B cell (primary cell): ENCODE measurements around the gene COMT. TPM values are rescaled to one million over a fixed set of nuclear protein-coding genes. Genes with fewer than 3 reads are reported as not detected.

ENCODE experiments used
- ATAC-seq: fragments of 200-7000 bp; cut with Tn5 transposase; one replicate; pipeline ENCODE4 v1.10.0; 2021; ENCODE audit warnings: low read depth, mild to moderate bottlenecking, moderate number of reproducible peaks, moderate library complexity
- CTCF ChIA-PET: fragments of 350-600 bp; sonication (Branson Sonifier 250); formaldehyde crosslinking; loops from one replicate; lab custom pipeline; 2021; ENCODE audit warnings: antibody characterized with exemption, inconsistent platforms; lab: Charles Lee
- POLR2A ChIA-PET: fragments of 350-600 bp; sonication (Branson Sonifier 250); formaldehyde crosslinking; loops from one replicate; lab custom pipeline; 2021; ENCODE audit warnings: antibody characterized with exemption; lab: Charles Lee
- DNase-seq: peaks from one replicate; pipeline ENCODE4 v3.0.0; 2013
- H2AFZ ChIP-seq: 2 replicates; pipeline ENCODE4 v1.6.1; 2012; ENCODE audit warnings: mild to moderate bottlenecking, low read depth, low read length; ENCODE audit not compliant: insufficient read depth, poor library complexity, severe bottlenecking
- H3K27ac ChIP-seq, 2 donors: 1 replicate in 1 of 2; 2 replicates in 1 of 2; pipeline ENCODE4 v1.5.1; 2012 to 2013; ENCODE audit warnings: low read length in 2 of 2, mild to moderate bottlenecking in 2 of 2, moderate library complexity in 1 of 2
- H3K27me3 ChIP-seq, 4 experiments: fragments of 200-600 bp in 1 of 4; sonication (generic) in 1 of 4; replicated peaks in 1 of 4; 1 replicate in 2 of 4; 2 replicates in 2 of 4; pipeline versions ENCODE4 v1.6.1 to v1.7.0; 2013 to 2016; ENCODE audit warnings: low read length in 3 of 4, mild to moderate bottlenecking in 2 of 4, mixed read lengths in 1 of 4, moderate library complexity in 1 of 4; ENCODE audit not compliant: insufficient read depth in 4 of 4, control insufficient read depth in 3 of 4; ENCODE audit errors: control extremely low read depth in 1 of 4
- H3K36me3 ChIP-seq, 2 experiments: replicated peaks in 1 of 2; 1 replicate in 1 of 2; 2 replicates in 1 of 2; pipeline versions ENCODE4 v1.6.1 to v1.7.1; 2013; ENCODE audit warnings: low read length in 1 of 2; ENCODE audit not compliant: insufficient read depth in 2 of 2, control insufficient read depth in 1 of 2; ENCODE audit errors: control extremely low read depth in 1 of 2, extremely low read depth in 1 of 2
- H3K4me1 ChIP-seq, 2 donors: fragments of 200-600 bp in 1 of 2; sonication (generic) in 1 of 2; 1 replicate in 1 of 2; 2 replicates in 1 of 2; pipeline versions ENCODE4 v1.5.1 to v1.6.1; 2013 to 2017; ENCODE audit warnings: low read length in 2 of 2; ENCODE audit not compliant: control insufficient read depth in 2 of 2, insufficient read depth in 2 of 2
- H3K4me2 ChIP-seq: replicated peaks from 2 replicates; pipeline ENCODE3; 2012; ENCODE audit warnings: mild to moderate bottlenecking, low read depth, low read length; ENCODE audit not compliant: poor library complexity, severe bottlenecking
- H3K4me3 ChIP-seq, 5 experiments: fragments of 200-600 bp in 1 of 5; sonication (generic) in 1 of 5; 1 replicate in 3 of 5; 2 replicates in 2 of 5; pipeline versions ENCODE4 v1.5.1 to v1.7.0; 2011 to 2016; ENCODE audit warnings: low read length in 4 of 5, mild to moderate bottlenecking in 4 of 5, low read depth in 2 of 5, control low read depth in 1 of 5, moderate library complexity in 1 of 5; ENCODE audit not compliant: insufficient read depth in 1 of 5; ENCODE audit errors: control extremely low read depth in 1 of 5, extremely low read depth in 1 of 5
- H3K79me2 ChIP-seq: fragments of 200-600 bp; sonication (generic); one replicate; pipeline ENCODE4 v1.6.0; 2016; ENCODE audit warnings: low read length; ENCODE audit not compliant: control insufficient read depth, insufficient read depth
- H3K9ac ChIP-seq: fragments of 200-600 bp; sonication (generic); 2 replicates; pipeline ENCODE4 v1.6.1; 2017; ENCODE audit warnings: mild to moderate bottlenecking, low read length, moderate library complexity
- H3K9me3 ChIP-seq, 3 donors: one replicate each; pipeline versions ENCODE4 v1.6.1 to v1.7.1; 2013; ENCODE audit warnings: low read length in 2 of 3; ENCODE audit not compliant: control insufficient read depth in 2 of 3, insufficient read depth in 1 of 3; ENCODE audit errors: control extremely low read depth in 1 of 3
- H4K20me1 ChIP-seq: 2 replicates; pipeline ENCODE4 v1.6.0; 2012; ENCODE audit warnings: mild to moderate bottlenecking, low read length; ENCODE audit not compliant: insufficient read depth, control insufficient read depth, poor library complexity, severe bottlenecking
- H3K27ac Mint-ChIP-seq: one replicate; pipeline ENCODE4 v1.8.0; 2021; ENCODE audit warnings: mixed read lengths
- H3K27me3 Mint-ChIP-seq: one replicate; pipeline ENCODE4 v1.8.0; 2021; ENCODE audit warnings: mixed read lengths
- H3K4me1 Mint-ChIP-seq: one replicate; pipeline ENCODE4 v1.8.0; 2021; ENCODE audit warnings: mixed read lengths
- H3K4me3 Mint-ChIP-seq: one replicate; pipeline ENCODE4 v1.8.0; 2021; ENCODE audit warnings: mixed read lengths
- H3K9me3 Mint-ChIP-seq: one replicate; pipeline ENCODE4 v1.8.0; 2022; ENCODE audit warnings: mixed read lengths; ENCODE audit not compliant: insufficient read depth
- EZH2 ChIP-seq: IDR thresholded peaks from 2 replicates; pipeline ENCODE4 v1.6.1; 2012; ENCODE audit warnings: borderline replicate concordance, low read depth, mild to moderate bottlenecking, moderate library complexity, low read length; ENCODE audit not compliant: insufficient read depth, poor library complexity, severe bottlenecking
- WGBS: methylation state at CpG from one replicate; pipeline ENCODE4 v1.1.5; 2013; ENCODE audit warnings: missing lambda C conversion rate; ENCODE audit not compliant: insufficient coverage; 5-methylcytosine and 5-hydroxymethylcytosine counted together
- intact Hi-C: fragments of 100-400 bp; cut with micrococcal nuclease; formaldehyde crosslinking; loops from one replicate; pipeline ENCODE4 v1.10.0; 2022
- polyA plus RNA-seq: library from polyadenylated mRNA; depleted of rRNA; stranded (reverse); fragments of >200 nt; gene quantifications from 2 replicates; pipeline ENCODE4 v1.2.3, GENCODE V29; 2012
- total RNA-seq, 2 donors: library from RNA; stranded (reverse); fragments of 120-200 nt in 1 of 2; gene quantifications; 1 replicate in 1 of 2; 2 replicates in 1 of 2; pipeline versions ENCODE4 v1.2.3 to v1.2.4, GENCODE V29; 2013 to 2022
- TF ChIP-seq, protein P1 (sequence below): fragments of 200-600 bp; IDR thresholded peaks from one replicate; pipeline ENCODE4 v1.8.0; 2022; ENCODE audit warnings: antibody characterized with exemption, mild to moderate bottlenecking

The COMT gene
- total and polyA plus RNA-seq, 2 donors (not counting 1 experiment from before 2014, with no cell fraction given): 32.6 to 58.3 TPM

DNA sequence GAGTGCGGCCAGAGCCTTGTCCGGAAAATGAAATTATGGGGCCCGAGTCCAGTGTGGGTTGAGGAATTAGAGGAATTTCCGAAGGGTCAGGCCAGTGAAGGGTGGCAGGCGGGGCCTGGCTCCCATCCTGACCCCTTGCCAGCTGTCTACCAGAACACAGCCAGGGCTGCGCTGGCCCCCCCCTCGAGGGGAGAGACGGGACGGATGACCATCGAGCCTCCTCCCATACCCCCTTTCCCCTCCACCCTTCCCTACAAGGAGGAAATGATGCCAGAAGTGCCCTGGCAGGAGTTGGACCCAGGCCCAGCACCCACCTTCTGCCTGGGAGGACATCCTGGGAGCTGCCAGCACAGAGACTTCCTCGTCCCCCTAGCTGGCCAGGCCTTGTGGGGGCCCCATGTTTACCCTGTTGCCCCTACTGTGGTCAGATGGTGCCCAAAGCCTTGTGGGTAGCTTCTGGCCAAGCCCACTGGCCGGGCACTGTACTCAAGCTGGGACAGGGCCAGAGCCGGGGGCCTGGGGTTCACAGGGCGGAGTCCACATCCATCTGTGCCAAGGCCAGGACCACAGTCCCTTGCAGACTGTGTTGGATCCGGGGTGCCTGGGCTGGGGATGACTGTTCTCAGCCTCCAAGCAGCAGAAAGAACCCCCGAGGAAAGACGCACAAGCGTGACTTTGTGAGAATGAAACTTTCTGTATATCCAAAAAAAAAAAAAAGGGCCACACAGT lies 54.2 kb downstream of the COMT start:
- POLR2A ChIA-PET: no interaction called here
- Histone ChIP-seq H3K9me3 (no peaks in the 10 kb centered on the region), H3K79me2 (no peaks in the 10 kb centered on the region), H3K27ac (no peak overlapping the region), H2AFZ (no peak overlapping the region), H3K4me2 (no peak overlapping the region), H3K36me3 (no peaks in the 10 kb centered on the region), H3K4me3 (no peak overlapping the region), H3K4me1 (no peaks in the 10 kb centered on the region), H3K27me3 (no peaks in the 10 kb centered on the region), H4K20me1 (no peaks in the 10 kb centered on the region), H3K9ac (no peak overlapping the region)
- Mint-ChIP-seq H3K27ac (no peak overlapping the region), H3K4me1 (no peaks in the 10 kb centered on the region), H3K9me3 (no peaks in the 10 kb centered on the region), H3K27me3 (no peaks in the 10 kb centered on the region), H3K4me3 (no peak overlapping the region)
- intact Hi-C loops: no loop called here
- DNase-seq (no peak), ATAC-seq (no peak)
- CTCF ChIA-PET: interaction anchor here (0.6 kb wide), 1 partner anchor 243 kb away, joined by 3 read pairs; no protein-coding TSS in a partner anchor
- 90% methylated on average over 12 of the region's 18 CpGs for WGBS
- no peak for TF ChIP-seq EZH2
- TF ChIP-seq, protein P1, sequence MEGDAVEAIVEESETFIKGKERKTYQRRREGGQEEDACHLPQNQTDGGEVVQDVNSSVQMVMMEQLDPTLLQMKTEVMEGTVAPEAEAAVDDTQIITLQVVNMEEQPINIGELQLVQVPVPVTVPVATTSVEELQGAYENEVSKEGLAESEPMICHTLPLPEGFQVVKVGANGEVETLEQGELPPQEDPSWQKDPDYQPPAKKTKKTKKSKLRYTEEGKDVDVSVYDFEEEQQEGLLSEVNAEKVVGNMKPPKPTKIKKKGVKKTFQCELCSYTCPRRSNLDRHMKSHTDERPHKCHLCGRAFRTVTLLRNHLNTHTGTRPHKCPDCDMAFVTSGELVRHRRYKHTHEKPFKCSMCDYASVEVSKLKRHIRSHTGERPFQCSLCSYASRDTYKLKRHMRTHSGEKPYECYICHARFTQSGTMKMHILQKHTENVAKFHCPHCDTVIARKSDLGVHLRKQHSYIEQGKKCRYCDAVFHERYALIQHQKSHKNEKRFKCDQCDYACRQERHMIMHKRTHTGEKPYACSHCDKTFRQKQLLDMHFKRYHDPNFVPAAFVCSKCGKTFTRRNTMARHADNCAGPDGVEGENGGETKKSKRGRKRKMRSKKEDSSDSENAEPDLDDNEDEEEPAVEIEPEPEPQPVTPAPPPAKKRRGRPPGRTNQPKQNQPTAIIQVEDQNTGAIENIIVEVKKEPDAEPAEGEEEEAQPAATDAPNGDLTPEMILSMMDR: no peak

DNA sequence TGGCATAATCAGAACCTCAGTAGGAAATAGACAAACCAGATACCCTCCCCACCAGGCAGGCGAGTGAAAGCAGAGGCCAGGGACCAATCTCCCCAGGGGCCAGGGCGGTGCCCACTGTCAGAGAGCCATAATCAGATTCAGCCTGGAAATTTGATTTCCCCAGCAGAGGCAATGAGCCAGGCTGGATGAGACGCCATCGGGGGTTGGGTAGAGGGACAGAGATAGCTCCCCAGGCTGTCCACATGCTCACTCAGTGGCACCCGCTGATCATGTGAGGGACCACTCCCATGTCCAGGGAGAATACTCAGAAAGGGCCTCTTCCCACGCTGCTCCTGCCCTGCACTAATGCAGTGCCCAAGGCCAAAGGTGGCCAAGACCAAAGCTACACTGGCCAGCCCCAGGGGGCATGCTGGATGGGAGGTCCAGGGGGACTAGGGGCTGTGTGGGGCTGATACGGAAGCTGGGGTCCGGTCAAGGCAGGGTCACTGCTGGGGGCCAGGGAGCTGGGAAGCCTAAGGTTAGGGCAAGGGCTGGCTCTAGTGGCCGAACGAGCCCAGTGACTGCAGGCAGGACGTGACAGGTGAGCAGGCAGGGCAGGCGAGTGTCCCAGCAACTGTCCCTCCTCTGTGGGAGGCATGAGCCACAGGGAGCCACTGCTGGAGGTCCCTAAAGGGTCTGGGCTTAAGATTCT lies 55.3 kb downstream of the COMT start:
- H3K27ac ChIP-seq: no peak overlapping the region
- ATAC-seq (no peak), DNase-seq (no peak)
- POLR2A ChIA-PET: no interaction called here
- CTCF ChIA-PET: no interaction called here
- H3K4me2 ChIP-seq: no peak overlapping the region
- 85% methylated on average over 12 of the region's 12 CpGs for WGBS
- H2AFZ ChIP-seq: no peak overlapping the region
- Mint-ChIP-seq H3K9me3 (no peaks in the 10 kb centered on the region), H3K27ac (no peak overlapping the region), H3K4me1 (no peaks in the 10 kb centered on the region), H3K4me3 (no peak overlapping the region), H3K27me3 (no peaks in the 10 kb centered on the region)
- intact Hi-C loops: no loop called here
- no peaks in the 10 kb centered on the region for H3K27me3 ChIP-seq
- H3K36me3 ChIP-seq: no peaks in the 10 kb centered on the region
- no peaks in the 10 kb centered on the region for H3K4me1 ChIP-seq
- TF ChIP-seq, protein P1: no peak
- TF ChIP-seq EZH2: no peak
- H3K4me3 ChIP-seq: no peak overlapping the region
- no peak overlapping the region for H3K9ac ChIP-seq
- H4K20me1 ChIP-seq: no peaks in the 10 kb centered on the region
- no peaks in the 10 kb centered on the region for H3K79me2 ChIP-seq
- peaks cover 0 to under 1% (median 0%) of the 10 kb centered on the region in 3 donors for H3K9me3 ChIP-seq
